A549 (cell line): ENCODE data around the gene FBXO11.

ENCODE experiments used
- CTCF ChIP-seq: fragments of >200 bp; sonication (Bioruptor Twin); formaldehyde crosslinking; IDR thresholded peaks from 3 replicates; pipeline ENCODE4 v1.5.1; 2016
- EHF ChIP-seq: fragments of 250-450 bp; sonication (Bioruptor Pico); IDR thresholded peaks from 2 replicates; pipeline ENCODE4 v1.5.0; 2020; ENCODE audit warnings: mild to moderate bottlenecking
- HDAC2 ChIP-seq: fragments of 200-600 bp; sonication (generic); IDR thresholded peaks from 2 replicates; pipeline ENCODE4 v1.6.1; 2016
- NR3C1 ChIP-seq: fragments of >200 bp; sonication (Bioruptor Twin); formaldehyde crosslinking; IDR thresholded peaks from 3 replicates; pipeline ENCODE4 v1.6.1; 2017
- POLR2A ChIP-seq: IDR thresholded peaks from 2 replicates; pipeline ENCODE4 v1.6.1; 2012; ENCODE audit warnings: mild to moderate bottlenecking, low read length
- RAD21 ChIP-seq, 2 experiments: fragments of >200 bp in 1 of 2; sonication (Bioruptor Twin) in 1 of 2; formaldehyde crosslinking in 1 of 2; IDR thresholded peaks in 1 of 2; conservative IDR thresholded peaks in 1 of 2; 2 replicates in 1 of 2; 3 replicates in 1 of 2; pipeline ENCODE4 v1.6.1; 2012 to 2018; ENCODE audit warnings: inconsistent platforms in 1 of 2
- RARB ChIP-seq: fragments of 250-450 bp; sonication (Bioruptor Pico); IDR thresholded peaks from 2 replicates; pipeline ENCODE4 v1.8.0; 2021; ENCODE audit warnings: mild to moderate bottlenecking, moderate library complexity

DNA sequence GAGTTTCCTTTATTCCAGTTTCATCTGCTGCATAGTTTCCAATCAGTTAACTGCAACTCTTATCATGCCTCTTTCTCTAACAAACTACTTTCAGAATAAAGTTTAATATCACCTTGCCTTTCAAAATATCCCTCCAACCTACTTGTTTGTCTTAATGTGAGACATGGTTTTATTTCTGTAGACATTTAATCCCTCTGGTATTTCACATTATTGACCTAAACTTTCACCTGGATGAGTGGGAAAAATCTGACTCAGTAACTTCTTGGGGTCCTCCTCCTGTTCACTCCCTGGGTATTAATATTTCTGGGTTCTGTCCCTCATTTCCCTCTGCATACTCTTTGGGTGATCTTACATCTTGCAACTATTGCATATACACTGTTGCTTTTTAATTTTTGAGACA lies 95.4 kb downstream of the FBXO11 start:
- TF ChIP-seq NR3C1: no peak
- TF ChIP-seq HDAC2: no peak
- TF ChIP-seq CTCF: no peak
- no peak for TF ChIP-seq POLR2A
- no peak for TF ChIP-seq RARB (CRISPR knock-in tag)
- TF ChIP-seq EHF (CRISPR knock-in tag): no peak
- no peak for TF ChIP-seq RAD21 (conservative IDR thresholded peaks at IDR 0.05 in 1 of 2, IDR thresholded peaks at IDR 0.05 in 1 of 2)
